Dedifferentiated amniotic fluid mesenchymal stem cell (primary cell): ENCODE measurements around the gene RPS25.
"Not testable (repeated sequence)": the region's sequence is repeated elsewhere in the genome, so short reads cannot be mapped to it uniquely, and the experiment has no call there.

Experiments used
- DNase-seq: peaks from one replicate; pipeline ENCODE4 v3.0.0-alpha.2; 2016; ENCODE audit errors: extremely low spot score

RPS25 gene

DNA sequence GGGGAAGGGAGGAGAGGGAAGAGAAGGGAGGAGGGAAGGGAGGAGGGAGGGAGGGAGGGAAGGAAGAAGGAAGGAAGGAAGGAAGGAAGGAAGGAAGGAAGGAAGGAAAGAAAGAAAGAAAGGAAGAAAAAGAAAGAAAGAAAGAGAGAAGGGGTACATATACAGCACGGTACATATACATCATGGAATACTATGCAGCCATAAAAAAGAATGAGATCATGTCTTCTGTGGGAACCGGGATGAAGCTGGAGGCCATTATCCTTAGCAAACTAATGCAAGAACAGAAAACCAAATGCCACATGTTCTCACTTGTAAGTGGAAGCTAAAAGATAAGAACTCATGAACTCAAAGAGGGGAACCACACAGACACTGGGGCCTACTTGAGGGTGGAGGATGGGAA lies 48.6 kb downstream of the RPS25 start:
- DNase-seq, result not testable (repeated sequence)
